OCI-LY7 (cell line): ENCODE measurements around the gene AK5. TPM values are rescaled to one million over a fixed set of nuclear protein-coding genes. Genes with fewer than 3 reads are reported as not detected.
A peak's percentile ranks its signal among the peaks of the same experiment; 100 is the strongest.

Experiments
- BruUV-seq: library from RNA; stranded (reverse); fragments of 400-500 nt; replicated peaks from 2 replicates; lab custom pipeline; 2021; lab: Mats Ljungman, UMichigan
- CTCF ChIA-PET: fragments of 300-600 bp; sonication (Branson Sonifier 250); formaldehyde crosslinking; loops from one replicate; lab custom pipeline; 2022; ENCODE audit warnings: antibody characterized with exemption; ENCODE audit not compliant: unreplicated experiment; lab: Charles Lee
- POLR2A ChIA-PET: fragments of 300-600 bp; sonication (Branson Sonifier 250); formaldehyde crosslinking; loops from one replicate; lab custom pipeline; 2022; ENCODE audit warnings: antibody characterized with exemption; lab: Charles Lee
- DNase-seq: peaks from one replicate; pipeline ENCODE4 v3.0.0-alpha.2; 2015; ENCODE audit warnings: low spot score
- H2AFZ ChIP-seq: fragments of 200-600 bp; sonication (generic), shearing (Covaris generic); 2 replicates; pipeline ENCODE4 v1.6.1; 2014; ENCODE audit warnings: mild to moderate bottlenecking, antibody characterized with exemption, low read length, moderate library complexity
- H3K27ac ChIP-seq: fragments of 200-600 bp; sonication (generic); 2 replicates; pipeline ENCODE4 v1.5.1; 2014; ENCODE audit warnings: mixed run types, low read depth, mild to moderate bottlenecking, moderate library complexity, low read length, inconsistent platforms; ENCODE audit not compliant: poor library complexity, severe bottlenecking
- H3K36me3 ChIP-seq: fragments of 200-600 bp; sonication (generic); 2 replicates; pipeline ENCODE4 v1.6.1; 2014; ENCODE audit warnings: mild to moderate bottlenecking, antibody characterized with exemption, low read length, moderate library complexity, mixed read lengths; ENCODE audit not compliant: insufficient read depth
- H3K4me1 ChIP-seq: fragments of 200-600 bp; sonication (generic); 2 replicates; pipeline ENCODE4 v1.5.1; 2014; ENCODE audit warnings: mild to moderate bottlenecking, low read length; ENCODE audit not compliant: insufficient read depth, poor library complexity, severe bottlenecking
- H3K4me2 ChIP-seq: fragments of 200-600 bp; sonication (generic); 2 replicates; pipeline ENCODE4 v1.6.1; 2014; ENCODE audit warnings: mild to moderate bottlenecking, low read length
- H3K4me3 ChIP-seq: fragments of 200-600 bp; sonication (generic); 2 replicates; pipeline ENCODE4 v1.5.1; 2014; ENCODE audit warnings: mild to moderate bottlenecking, low read depth, low read length; ENCODE audit not compliant: poor library complexity, severe bottlenecking
- H3K79me2 ChIP-seq: fragments of 200-600 bp; sonication (generic); 2 replicates; pipeline ENCODE4 v1.6.1; 2016; ENCODE audit warnings: low read depth, mild to moderate bottlenecking, low read length, moderate library complexity, mixed read lengths; ENCODE audit not compliant: insufficient read depth
- H3K9me2 ChIP-seq: fragments of 200-600 bp; sonication (generic); 2 replicates; pipeline ENCODE4 v1.6.1; 2016; ENCODE audit warnings: mild to moderate bottlenecking, low read length, mixed read lengths; ENCODE audit not compliant: insufficient read depth
- H3K9me3 ChIP-seq: fragments of 200-600 bp; sonication (generic); 2 replicates; pipeline ENCODE4 v1.6.1; 2014; ENCODE audit warnings: mild to moderate bottlenecking, mixed run types, low read length, mixed read lengths
- H4K20me1 ChIP-seq: fragments of 200-600 bp; sonication (generic); 2 replicates; pipeline ENCODE4 v1.6.1; 2014; ENCODE audit warnings: mild to moderate bottlenecking, antibody characterized with exemption, low read length, moderate library complexity, mixed read lengths; ENCODE audit not compliant: insufficient read depth
- EZH2phosphoT487 ChIP-seq: fragments of 200-600 bp; sonication (generic); IDR thresholded peaks from 2 replicates; pipeline ENCODE4 v1.6.1; 2018; ENCODE audit warnings: low read depth, borderline replicate concordance, mild to moderate bottlenecking, mixed run types, antibody characterized with exemption, low read length, moderate library complexity, mixed read lengths
- intact Hi-C: fragments of 100-400 bp; cut with micrococcal nuclease; formaldehyde crosslinking; loops from one replicate; pipeline ENCODE4 v1.10.0; 2022; ENCODE audit not compliant: unreplicated experiment
- total RNA-seq, 2 experiments: library from RNA; depleted of rRNA in 1 of 2; stranded (reverse); fragments of >200 nt in 1 of 2; shearing (Covaris generic) in 1 of 2; gene quantifications; 2 replicates each; pipeline ENCODE4 v1.2.3, GENCODE V29; 2014 to 2022
- TF ChIP-seq, protein P1 (sequence below): fragments of 200-600 bp; sonication (generic); conservative IDR thresholded peaks from 2 replicates; pipeline ENCODE4 v1.5.1; 2014; ENCODE audit warnings: mild to moderate bottlenecking, antibody characterized with exemption, low read length, moderate library complexity, mixed read lengths

The AK5 gene
- total RNA-seq, 2 experiments from 2014 or later = not detected

GRCh38 chr1:77565321-77565720 lies 283.5 kb downstream of the AK5 start:
- no TSS peak for BruUV-seq
- no peak for DNase-seq
- Histone ChIP-seq H3K4me2 (no peak overlapping the region), H3K4me1 (no peaks in the 10 kb centered on the region), H3K27ac (no peak overlapping the region), H3K79me2 (no peaks in the 10 kb centered on the region), H3K36me3 (peaks cover 67% of the 10 kb centered on the region), H3K9me3 (no peaks in the 10 kb centered on the region), H4K20me1 (no peaks in the 10 kb centered on the region), H3K4me3 (no peak overlapping the region), H3K9me2 (no peaks in the 10 kb centered on the region), H2AFZ (no peak overlapping the region)
- TF ChIP-seq EZH2phosphoT487 = no peak
- CTCF ChIA-PET = no interaction called here
- intact Hi-C loops = no loop called here
- POLR2A ChIA-PET = no interaction called here

DNA sequence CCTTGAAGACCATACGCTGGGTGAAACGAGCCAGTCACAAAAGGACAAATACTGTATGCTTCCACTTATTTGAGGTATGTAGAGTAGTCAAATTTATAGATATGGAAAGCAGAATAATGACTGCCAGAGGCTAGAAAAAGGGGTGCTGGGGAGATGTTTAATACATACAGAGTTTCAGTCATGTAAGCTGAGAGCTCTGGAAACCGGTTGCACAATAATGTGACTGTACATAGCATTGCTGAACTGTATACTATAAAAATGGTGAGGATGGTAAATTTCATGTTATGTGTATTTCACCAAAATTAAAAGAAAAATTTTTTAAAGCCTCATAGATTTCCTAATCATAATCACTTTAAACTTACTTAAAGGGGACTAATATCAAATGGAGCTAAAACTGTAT lies 289.8 kb downstream of the AK5 start:
- H3K27ac ChIP-seq = no peak overlapping the region
- H3K9me2 ChIP-seq = no peaks in the 10 kb centered on the region
- no peaks in the 10 kb centered on the region for H3K9me3 ChIP-seq
- H3K4me1 ChIP-seq = no peaks in the 10 kb centered on the region
- H3K36me3 ChIP-seq = peaks cover 75% of the 10 kb centered on the region
- DNase-seq = no peak
- H3K4me3 ChIP-seq = no peak overlapping the region
- CTCF ChIA-PET = no interaction called here
- intact Hi-C loops = no loop called here
- POLR2A ChIA-PET = interaction anchor here (0.7 kb wide), 1 partner anchor 511 kb away, joined by 3 read pairs; no protein-coding TSS in a partner anchor
- no TSS peak for BruUV-seq
- H3K4me2 ChIP-seq = no peak overlapping the region
- H2AFZ ChIP-seq = no peak overlapping the region
- no peak for TF ChIP-seq EZH2phosphoT487
- TF ChIP-seq, protein P1, sequence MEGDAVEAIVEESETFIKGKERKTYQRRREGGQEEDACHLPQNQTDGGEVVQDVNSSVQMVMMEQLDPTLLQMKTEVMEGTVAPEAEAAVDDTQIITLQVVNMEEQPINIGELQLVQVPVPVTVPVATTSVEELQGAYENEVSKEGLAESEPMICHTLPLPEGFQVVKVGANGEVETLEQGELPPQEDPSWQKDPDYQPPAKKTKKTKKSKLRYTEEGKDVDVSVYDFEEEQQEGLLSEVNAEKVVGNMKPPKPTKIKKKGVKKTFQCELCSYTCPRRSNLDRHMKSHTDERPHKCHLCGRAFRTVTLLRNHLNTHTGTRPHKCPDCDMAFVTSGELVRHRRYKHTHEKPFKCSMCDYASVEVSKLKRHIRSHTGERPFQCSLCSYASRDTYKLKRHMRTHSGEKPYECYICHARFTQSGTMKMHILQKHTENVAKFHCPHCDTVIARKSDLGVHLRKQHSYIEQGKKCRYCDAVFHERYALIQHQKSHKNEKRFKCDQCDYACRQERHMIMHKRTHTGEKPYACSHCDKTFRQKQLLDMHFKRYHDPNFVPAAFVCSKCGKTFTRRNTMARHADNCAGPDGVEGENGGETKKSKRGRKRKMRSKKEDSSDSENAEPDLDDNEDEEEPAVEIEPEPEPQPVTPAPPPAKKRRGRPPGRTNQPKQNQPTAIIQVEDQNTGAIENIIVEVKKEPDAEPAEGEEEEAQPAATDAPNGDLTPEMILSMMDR = no peak
- no peaks in the 10 kb centered on the region for H3K79me2 ChIP-seq
- no peaks in the 10 kb centered on the region for H4K20me1 ChIP-seq

- no peaks in the 10 kb centered on the region for H3K9me2 ChIP-seq
- BruUV-seq = no TSS peak
- no peak for DNase-seq
- POLR2A ChIA-PET = interaction anchor here (0.7 to 1.8 kb wide), 4 partner anchors 16 to 714 kb away, joined by 3 to 7 read pairs (median 3); no protein-coding TSS in a partner anchor
- H3K4me2 ChIP-seq = no peak overlapping the region
- peaks cover 10% of the 10 kb centered on the region for H3K4me1 ChIP-seq
- H4K20me1 ChIP-seq = no peaks in the 10 kb centered on the region
- CTCF ChIA-PET = no interaction called here
- no peak for TF ChIP-seq EZH2phosphoT487
- TF ChIP-seq, protein P1 = peak; percentile 32; the same call in 1 of the 2 replicates
- intact Hi-C loops = no loop called here
- H3K79me2 ChIP-seq = no peaks in the 10 kb centered on the region; the same call in 1 of the 2 replicates
- peaks cover 83% of the 10 kb centered on the region for H3K36me3 ChIP-seq
- no peak overlapping the region for H2AFZ ChIP-seq
- H3K9me3 ChIP-seq = no peaks in the 10 kb centered on the region
- H3K27ac ChIP-seq = no peak overlapping the region
- no peak overlapping the region for H3K4me3 ChIP-seq
Measured at GRCh38 chr1:77579547-77579946, 297.7 kb downstream of the AK5 start.
